HG03039 (cell line): ENCODE results near the gene CCDC97.

ENCODE experiments used
- ATAC-seq: cut with Tn5 transposase; IDR thresholded peaks from one replicate; pipeline ENCODE4 v1.9.1; 2021; ENCODE audit warnings: mild to moderate bottlenecking, moderate library complexity; ENCODE audit not compliant: unreplicated experiment

CCDC97 gene

DNA sequence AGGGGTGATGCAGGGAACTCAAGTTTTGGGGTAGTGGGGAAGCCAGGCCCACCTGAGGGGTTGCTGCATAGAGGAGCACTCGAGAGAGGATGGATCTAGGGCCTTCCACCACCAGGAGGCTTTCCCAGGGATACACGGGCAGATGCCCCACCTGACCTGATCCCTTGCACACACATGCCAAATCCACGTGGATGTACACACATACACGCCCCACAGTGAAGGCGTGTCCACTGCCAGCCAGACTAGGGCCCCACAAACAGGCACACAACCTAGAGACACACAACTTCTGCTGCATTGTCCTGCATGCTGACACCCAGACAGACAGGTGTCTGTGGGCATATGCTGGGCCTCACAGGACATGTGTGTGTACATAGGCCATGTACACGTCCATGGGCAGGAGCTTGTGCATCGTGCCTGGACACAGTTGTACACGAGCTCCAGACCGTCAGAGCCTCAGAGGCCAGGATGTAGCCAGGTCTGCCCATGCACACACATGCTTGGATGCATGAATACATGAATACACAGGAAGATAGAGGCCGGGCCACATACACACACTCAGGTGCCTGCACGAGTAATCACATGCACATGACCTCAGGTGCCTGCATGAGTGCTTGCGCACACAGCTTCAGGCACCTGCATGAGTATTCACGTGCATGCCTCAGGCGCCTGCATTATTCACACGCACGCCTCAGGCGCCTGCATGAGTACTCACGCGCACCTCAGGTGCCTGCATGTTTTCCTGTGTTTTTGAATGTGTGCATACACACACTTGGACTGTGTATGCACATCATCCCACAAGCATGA lies 8.9 kb downstream of the CCDC97 start:
- ATAC-seq, result no peak

DNA sequence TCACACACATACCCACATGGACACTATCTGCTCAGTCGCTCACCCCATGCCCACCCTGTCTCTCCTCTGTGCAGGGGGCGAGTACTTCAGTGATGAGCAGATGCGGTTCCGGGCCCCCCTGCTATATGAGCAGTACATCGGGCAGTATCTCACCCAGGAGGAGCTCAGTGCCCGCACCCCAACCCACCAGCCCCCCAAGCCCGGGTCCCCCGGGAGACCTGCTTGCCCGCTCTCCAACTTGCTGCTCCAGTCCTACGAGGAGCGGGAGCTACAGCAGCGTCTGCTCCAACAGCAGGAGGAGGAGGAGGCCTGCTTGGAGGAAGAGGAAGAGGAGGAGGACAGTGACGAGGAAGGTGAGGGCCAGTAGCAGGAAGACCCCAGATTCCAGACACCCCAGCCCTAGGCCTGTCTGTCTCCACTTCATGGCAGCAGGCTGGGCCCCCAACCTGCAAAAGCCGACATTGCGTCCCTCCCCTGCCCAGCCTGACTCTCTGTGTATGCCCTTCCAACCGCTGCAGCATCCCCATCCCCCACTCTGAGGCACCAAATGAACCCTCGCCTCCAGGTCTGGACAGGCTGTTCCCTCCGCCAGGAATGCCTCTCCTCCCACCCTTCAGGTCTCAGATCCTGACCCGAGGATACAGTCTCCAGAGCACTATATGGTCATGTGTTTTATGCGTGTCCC lies 9.7 kb downstream of the CCDC97 start:
- no peak for ATAC-seq

- no peak for ATAC-seq
Observed at GRCh38 chr19:41320185-41320518, 10.2 kb downstream of the CCDC97 start.

GRCh38 chr19:41320568-41320967 lies 10.6 kb downstream of the CCDC97 start:
- ATAC-seq, result no peak

- no peak for ATAC-seq
Observed at GRCh38 chr19:41321204-41321599, 11.2 kb downstream of the CCDC97 start.

DNA sequence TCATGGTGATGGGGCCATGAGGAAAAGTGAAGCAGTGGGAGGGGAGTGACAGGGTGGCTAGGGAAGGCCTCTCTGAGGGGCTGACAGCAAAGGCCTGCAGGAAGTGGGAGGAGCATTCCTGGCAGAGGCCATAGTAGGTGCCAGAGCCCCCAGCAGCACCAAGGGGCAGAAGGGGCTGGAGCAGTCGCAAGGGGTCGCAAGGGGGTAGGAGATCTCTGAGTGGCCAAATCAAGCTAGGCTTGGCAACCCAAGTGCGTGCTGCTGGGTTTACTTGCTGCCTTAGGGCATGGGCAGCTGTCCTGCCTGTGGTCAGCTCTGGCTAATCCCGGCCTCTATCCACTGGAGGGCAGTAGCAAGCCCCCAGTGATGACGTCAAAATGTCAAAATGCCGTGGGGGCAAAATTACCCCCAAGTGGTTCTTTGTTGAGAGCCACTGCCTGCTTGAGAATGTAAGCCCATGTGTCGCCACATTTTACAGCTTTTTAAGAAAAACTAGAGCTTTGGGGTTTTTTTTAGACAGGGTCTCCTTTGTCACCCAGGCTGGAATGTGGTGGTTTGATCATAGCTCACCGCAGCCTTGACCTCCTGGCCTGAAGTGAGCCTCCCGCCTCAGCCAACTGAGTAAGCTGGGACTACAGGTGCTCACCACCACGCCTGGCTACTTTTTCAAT lies 11.8 kb downstream of the CCDC97 start:
- no peak for ATAC-seq

GRCh38 chr19:41322451-41322850 lies 12.5 kb downstream of the CCDC97 start:
- no peak for ATAC-seq

- ATAC-seq, result no peak
Observed at GRCh38 chr19:41323023-41323422, 13.1 kb downstream of the CCDC97 start.

GRCh38 chr19:41323430-41324125 lies 13.6 kb downstream of the CCDC97 start:
- no peak for ATAC-seq

GRCh38 chr19:41324231-41324702 lies 14.3 kb downstream of the CCDC97 start:
- no peak for ATAC-seq

GRCh38 chr19:41324921-41325639 lies 15.1 kb downstream of the CCDC97 start:
- no peak for ATAC-seq

- no peak for ATAC-seq
Observed at GRCh38 chr19:41325640-41325946, 15.6 kb downstream of the CCDC97 start.

DNA sequence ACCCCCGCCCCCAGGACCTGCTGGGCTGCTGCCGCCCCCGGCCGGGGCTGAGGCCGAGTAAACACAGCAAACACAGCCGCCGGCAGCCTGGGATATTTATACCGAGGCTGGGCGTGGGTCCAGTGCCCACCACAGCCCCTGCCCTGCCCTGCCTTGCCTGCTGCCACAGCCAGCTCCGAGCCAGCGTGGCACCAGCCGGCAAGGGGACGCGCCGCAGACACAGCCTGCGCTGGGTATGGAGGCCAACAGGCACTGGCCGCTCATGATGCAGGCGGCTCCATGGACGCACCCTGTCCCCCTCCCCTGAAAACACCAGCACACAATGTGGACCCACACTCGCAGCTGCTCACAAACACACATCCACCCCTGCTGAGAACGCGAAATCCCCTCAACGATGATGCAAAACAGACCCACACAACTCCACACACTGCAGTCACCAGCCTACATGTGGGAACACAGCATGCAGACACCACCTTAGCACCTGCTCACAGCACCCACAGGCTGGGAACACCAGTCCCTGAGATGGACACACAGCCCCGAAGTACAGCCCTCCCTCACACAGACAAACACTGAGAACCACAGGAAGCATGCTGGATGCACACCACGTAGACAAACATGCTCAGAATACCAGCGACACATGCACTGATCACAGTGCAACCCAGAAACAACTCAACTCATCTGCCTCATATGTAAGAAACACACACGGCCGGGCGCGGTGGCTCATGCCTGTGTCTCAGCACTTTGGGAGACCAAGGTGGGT lies 16.2 kb downstream of the CCDC97 start:
- ATAC-seq, result no peak

- peak; percentile 3 for ATAC-seq
Observed at GRCh38 chr19:41327076-41327575, 17.2 kb downstream of the CCDC97 start.

GRCh38 chr19:41327576-41328156 lies 17.7 kb downstream of the CCDC97 start:
- ATAC-seq, result peak; percentile 41

DNA sequence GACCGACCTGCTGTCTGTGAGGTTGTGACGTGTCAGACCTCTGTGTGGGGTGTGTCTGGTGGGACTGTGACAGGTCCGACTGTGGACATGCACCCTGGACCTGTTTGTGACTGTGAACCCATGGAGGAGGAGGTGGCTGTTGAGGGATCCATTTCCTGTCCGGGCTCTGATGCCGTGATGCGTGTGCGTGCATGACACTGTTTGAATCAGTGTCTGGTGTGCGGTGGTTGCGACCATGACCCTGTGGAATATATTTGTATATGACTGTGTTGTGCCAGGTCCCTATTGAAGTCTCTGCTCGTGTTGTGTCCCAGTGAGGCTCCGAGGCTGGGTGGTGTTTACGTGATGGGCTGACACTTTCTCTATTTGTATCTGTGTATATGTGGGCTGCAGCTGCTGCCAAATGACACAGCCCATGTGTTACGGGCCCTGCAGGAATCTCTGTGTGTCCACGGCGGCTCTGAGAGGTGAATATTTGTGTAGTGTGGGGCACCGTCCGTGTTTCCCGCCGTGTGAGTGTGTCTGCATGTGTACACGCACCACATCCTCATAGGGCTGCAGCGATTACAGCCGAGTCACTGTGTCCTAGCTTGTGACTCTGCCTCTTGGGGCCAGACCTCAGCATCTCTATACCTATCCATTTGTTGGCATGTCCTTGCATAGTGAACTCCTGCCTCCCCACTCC lies 18.3 kb downstream of the CCDC97 start:
- ATAC-seq, result peak; percentile 4

DNA sequence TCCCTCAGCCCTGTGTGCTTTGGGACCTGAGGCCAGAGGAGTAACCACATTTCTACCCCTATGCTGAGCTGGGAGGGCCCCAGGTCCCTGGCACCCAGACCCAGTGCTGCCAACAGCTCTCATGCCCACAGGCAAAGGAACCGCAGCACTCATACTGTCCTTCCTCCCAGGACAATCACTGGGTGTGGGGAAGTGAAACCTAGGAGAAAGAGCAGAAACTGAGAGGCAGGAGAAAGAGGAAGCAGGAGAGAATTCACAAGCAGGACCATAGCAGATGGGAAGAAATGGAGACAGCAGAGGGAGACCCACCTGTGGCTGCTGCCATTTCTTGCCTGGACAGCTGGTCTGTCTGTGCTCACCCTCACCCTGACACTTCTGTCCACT lies 18.9 kb downstream of the CCDC97 start:
- ATAC-seq, result no peak

GRCh38 chr19:41330481-41330880 lies 20.5 kb downstream of the CCDC97 start:
- no peak for ATAC-seq
